ENCODE measurements around the gene KRTAP3-2. TPM values are rescaled to one million over a fixed set of nuclear protein-coding genes. Genes with fewer than 3 reads are reported as not detected.

KRTAP3-2 gene
- total RNA-seq, 8 experiments from 2014 or later = 0.47 to 1.0 TPM; not detected in 6

- no peak overlapping the region for H3K27ac ChIP-seq
- ATAC-seq (replicated peaks in 6 of 8) = no peak
- H3K4me1 ChIP-seq (replicated peaks in 1 of 2) = peaks cover 0 to 2% of the 10 kb centered on the region in 2 donors
- WGBS, 10 experiments = 40 to 88% (median 73%) methylated on average over 1 to 4 of the region's 4 CpGs; no CpG with 5 or more reads in 1 of the 10 experiments
- in situ Hi-C loops (cut with MboI; ENCODE audit: low pct_unique_long_range_greater_than_20kb in 2 of 9, low sequenced_read_pairs in 9 of 9, unreplicated experiment in 9 of 9) = no loop called here
- no peak overlapping the region for H3K4me3 ChIP-seq
Measured at GRCh38 chr17:41003926-41004325, 4.2 kb upstream of the KRTAP3-2 start.

GRCh38 chr17:41002814-41003213, 3.1 kb upstream of the KRTAP3-2 start:
- H3K27ac ChIP-seq = no peak overlapping the region
- WGBS, 10 experiments = 0 to 80% (median 36%) methylated on average over 1 to 5 of the region's 5 CpGs
- peak in 3 of 8 experiments; percentile 48 to 96 (median 62) for ATAC-seq (replicated peaks in 6 of 8)
- in situ Hi-C loops (cut with MboI; ENCODE audit: low pct_unique_long_range_greater_than_20kb in 2 of 9, low sequenced_read_pairs in 9 of 9, unreplicated experiment in 9 of 9) = no loop called here
- no peak overlapping the region for H3K4me3 ChIP-seq
- peaks cover 1 to 2% of the 10 kb centered on the region in 2 donors for H3K4me1 ChIP-seq (replicated peaks in 1 of 2)

- Histone ChIP-seq H3K4me3 (no peak overlapping the region), H3K27ac (no peak overlapping the region), H3K4me1 (replicated peaks in 1 of 2) (peaks cover 5 to 7% of the 10 kb centered on the region in 2 donors)
- in situ Hi-C loops (cut with MboI; ENCODE audit: low pct_unique_long_range_greater_than_20kb in 2 of 9, low sequenced_read_pairs in 9 of 9, unreplicated experiment in 9 of 9) = no loop called here
- no peak for ATAC-seq (replicated peaks in 6 of 8)
- 57 to 100% (median 93%) methylated on average over 1 to 3 of the region's 4 CpGs; no CpG with 5 or more reads in 3 of the 10 experiments for WGBS, 10 experiments
Measured at GRCh38 chr17:41001795-41002194, 2.1 kb upstream of the KRTAP3-2 start.

- H3K4me3 ChIP-seq = no peak overlapping the region
- H3K4me1 ChIP-seq (replicated peaks in 1 of 2) = peaks cover 4 to 7% of the 10 kb centered on the region in 2 donors
- in situ Hi-C loops (cut with MboI; ENCODE audit: low pct_unique_long_range_greater_than_20kb in 2 of 9, low sequenced_read_pairs in 9 of 9, unreplicated experiment in 9 of 9) = no loop called here
- 20 to 69% (median 41%) methylated on average over 1 to 2 of the region's 2 CpGs for WGBS, 10 experiments
- no peak overlapping the region for H3K27ac ChIP-seq
- peak in 1 of 8 experiments; percentile 18 for ATAC-seq (replicated peaks in 6 of 8)
Measured at GRCh38 chr17:40997361-40997760, 2.3 kb downstream of the KRTAP3-2 start.

GRCh38 chr17:40996829-40997228, 2.9 kb downstream of the KRTAP3-2 start:
- no peak for ATAC-seq (replicated peaks in 6 of 8)
- in situ Hi-C loops (cut with MboI; ENCODE audit: low pct_unique_long_range_greater_than_20kb in 2 of 9, low sequenced_read_pairs in 9 of 9, unreplicated experiment in 9 of 9) = no loop called here
- Histone ChIP-seq H3K4me1 (replicated peaks in 1 of 2) (peaks cover 4 to 7% of the 10 kb centered on the region in 2 donors), H3K4me3 (no peak overlapping the region), H3K27ac (no peak overlapping the region)
- WGBS, 10 experiments = 54 to 100% (median 90%) methylated on average over 1 to 4 of the region's 4 CpGs; no CpG with 5 or more reads in 1 of the 10 experiments

- no peak overlapping the region for H3K4me3 ChIP-seq
- no peak for ATAC-seq (replicated peaks in 6 of 8)
- H3K4me1 ChIP-seq (replicated peaks in 1 of 2) = peaks cover 4 to 7% of the 10 kb centered on the region in 2 donors
- WGBS, 10 experiments = 0 to 89% (median 77%) methylated on average over 1 of the region's 1 CpG; no CpG with 5 or more reads in 4 of the 10 experiments
- in situ Hi-C loops (cut with MboI; ENCODE audit: low pct_unique_long_range_greater_than_20kb in 2 of 9, low sequenced_read_pairs in 9 of 9, unreplicated experiment in 9 of 9) = no loop called here
- H3K27ac ChIP-seq = no peak overlapping the region
Measured at GRCh38 chr17:40995116-40995515, 4.6 kb downstream of the KRTAP3-2 start.

- H3K27ac ChIP-seq = no peak within 1 kb of the TSS
- ATAC-seq (replicated peaks in 6 of 8) = no peak
- peaks cover 4 to 7% of the 10 kb centered on the region in 2 donors for H3K4me1 ChIP-seq (replicated peaks in 1 of 2)
- H3K4me3 ChIP-seq = no peak within 1 kb of the TSS
- 0 to 80% (median 67%) methylated on average over 1 to 2 of the region's 4 CpGs; no CpG with 5 or more reads in 5 of the 10 experiments for WGBS, 10 experiments
- in situ Hi-C loops (cut with MboI; ENCODE audit: low pct_unique_long_range_greater_than_20kb in 2 of 9, low sequenced_read_pairs in 9 of 9, unreplicated experiment in 9 of 9) = no loop called here
Measured at GRCh38 chr17:40993839-40994238, 5.9 kb downstream of the KRTAP3-2 start, which contains the start of gene KRTAP3-3. TSS of gene KRTAP3-3 (minus strand) at chr17:40994164. CDS start at chr17:40994097, 67 bp downstream.

- in situ Hi-C loops (cut with MboI; ENCODE audit: low pct_unique_long_range_greater_than_20kb in 2 of 9, low sequenced_read_pairs in 9 of 9, unreplicated experiment in 9 of 9) = no loop called here
- Histone ChIP-seq H3K27ac (no peak overlapping the region), H3K4me1 (replicated peaks in 1 of 2) (peaks cover 4 to 7% of the 10 kb centered on the region in 2 donors), H3K4me3 (no peak overlapping the region)
- ATAC-seq (replicated peaks in 6 of 8) = no peak
- 70 to 97% (median 92%) methylated on average over 1 to 2 of the region's 2 CpGs for WGBS, 10 experiments
Measured at GRCh38 chr17:40993084-40993483, 6.6 kb downstream of the KRTAP3-2 start.

GRCh38 chr17:40992666-40993065, 7.0 kb downstream of the KRTAP3-2 start:
- H3K4me3 ChIP-seq = no peak overlapping the region
- in situ Hi-C loops (cut with MboI; ENCODE audit: low pct_unique_long_range_greater_than_20kb in 2 of 9, low sequenced_read_pairs in 9 of 9, unreplicated experiment in 9 of 9) = no loop called here
- peaks cover 2 to 4% of the 10 kb centered on the region in 2 donors for H3K4me1 ChIP-seq (replicated peaks in 1 of 2)
- ATAC-seq (replicated peaks in 6 of 8) = no peak
- H3K27ac ChIP-seq = no peak overlapping the region
- 37 to 93% (median 68%) methylated on average over 3 of the region's 3 CpGs; no CpG with 5 or more reads in 1 of the 10 experiments for WGBS, 10 experiments

GRCh38 chr17:40986920-40987319, 12.8 kb downstream of the KRTAP3-2 start:
- no peak overlapping the region for H3K27ac ChIP-seq
- ATAC-seq (replicated peaks in 6 of 8) = no peak
- 20 to 92% (median 64%) methylated on average over 1 to 7 of the region's 8 CpGs; no CpG with 5 or more reads in 2 of the 10 experiments for WGBS, 10 experiments
- H3K4me3 ChIP-seq = no peak overlapping the region
- no peaks in the 10 kb centered on the region for H3K4me1 ChIP-seq (replicated peaks in 1 of 2)
- in situ Hi-C loops (cut with MboI; ENCODE audit: low pct_unique_long_range_greater_than_20kb in 2 of 9, low sequenced_read_pairs in 9 of 9, unreplicated experiment in 9 of 9) = no loop called here

- no peak within 1 kb of the TSS for H3K27ac ChIP-seq
- ATAC-seq (replicated peaks in 6 of 8) = no peak
- in situ Hi-C loops (cut with MboI; ENCODE audit: low pct_unique_long_range_greater_than_20kb in 2 of 9, low sequenced_read_pairs in 9 of 9, unreplicated experiment in 9 of 9) = no loop called here
- H3K4me3 ChIP-seq = no peak within 1 kb of the TSS
- no peaks in the 10 kb centered on the region for H3K4me1 ChIP-seq (replicated peaks in 1 of 2)
- 4 to 90% (median 56%) methylated on average over 1 to 3 of the region's 3 CpGs; no CpG with 5 or more reads in 2 of the 10 experiments for WGBS, 10 experiments
Measured at GRCh38 chr17:40984226-40984625, 15.5 kb downstream of the KRTAP3-2 start, which contains the start of gene KRT40. TSS of gene KRT40 (minus strand) at chr17:40984326. CDS start at chr17:40984273, 53 bp downstream.

- ATAC-seq (replicated peaks in 6 of 8) = no peak
- no peak overlapping the region for H3K4me3 ChIP-seq
- 30 to 87% (median 45%) methylated on average over 1 to 5 of the region's 5 CpGs; no CpG with 5 or more reads in 1 of the 10 experiments for WGBS, 10 experiments
- H3K27ac ChIP-seq = no peak overlapping the region
- no peaks in the 10 kb centered on the region for H3K4me1 ChIP-seq (replicated peaks in 1 of 2)
- in situ Hi-C loops (cut with MboI; ENCODE audit: low pct_unique_long_range_greater_than_20kb in 2 of 9, low sequenced_read_pairs in 9 of 9, unreplicated experiment in 9 of 9) = no loop called here
Measured at GRCh38 chr17:40981115-40981514, 18.6 kb downstream of the KRTAP3-2 start.

GRCh38 chr17:40980596-40980995, 19.1 kb downstream of the KRTAP3-2 start:
- WGBS, 10 experiments = 27 to 88% (median 60%) methylated on average over 1 to 6 of the region's 8 CpGs; no CpG with 5 or more reads in 3 of the 10 experiments
- peak in 6 of 8 experiments; percentile 28 to 69 (median 54) for ATAC-seq (replicated peaks in 6 of 8)
- no peak overlapping the region for H3K27ac ChIP-seq
- in situ Hi-C loops (cut with MboI; ENCODE audit: low pct_unique_long_range_greater_than_20kb in 2 of 9, low sequenced_read_pairs in 9 of 9, unreplicated experiment in 9 of 9) = no loop called here
- H3K4me1 ChIP-seq (replicated peaks in 1 of 2) = no peaks in the 10 kb centered on the region
- H3K4me3 ChIP-seq = no peak overlapping the region

- no peak overlapping the region for H3K4me3 ChIP-seq
- no peak overlapping the region for H3K27ac ChIP-seq
- ATAC-seq (replicated peaks in 6 of 8) = no peak
- 69 to 100% (median 88%) methylated on average over 1 to 3 of the region's 3 CpGs; no CpG with 5 or more reads in 2 of the 10 experiments for WGBS, 10 experiments
- H3K4me1 ChIP-seq (replicated peaks in 1 of 2) = no peaks in the 10 kb centered on the region
- in situ Hi-C loops (cut with MboI; ENCODE audit: low pct_unique_long_range_greater_than_20kb in 2 of 9, low sequenced_read_pairs in 9 of 9, unreplicated experiment in 9 of 9) = no loop called here
Measured at GRCh38 chr17:40980117-40980516, 19.6 kb downstream of the KRTAP3-2 start.
